Prostate gland (tissue), 2 donors: ENCODE results near the gene PTP4A1. TPM values are rescaled to one million over a fixed set of nuclear protein-coding genes. Genes with fewer than 3 reads are reported as not detected.

ENCODE experiments used
- DNase-seq: peaks from one replicate; pipeline ENCODE4 v3.0.0-alpha.2; 2019; ENCODE audit warnings: low spot score
- H3K27ac ChIP-seq, 2 donors: fragments of 200-600 bp; sonication (generic); 2 replicates each; pipeline ENCODE4 v1.5.1; 2017 to 2019
- H3K27me3 ChIP-seq: fragments of 200-600 bp; sonication (generic); replicated peaks from 2 replicates; pipeline ENCODE4 v1.5.1; 2019; ENCODE audit not compliant: insufficient read depth
- H3K36me3 ChIP-seq, 2 donors: fragments of 200-600 bp; sonication (generic); 1 replicate in 1 of 2; 2 replicates in 1 of 2; pipeline versions ENCODE4 v1.5.1 to v1.8.1; 2017 to 2019
- H3K4me1 ChIP-seq: fragments of 200-600 bp; sonication (generic); replicated peaks from 2 replicates; pipeline ENCODE4 v1.5.1; 2019
- H3K4me3 ChIP-seq, 2 donors: fragments of 200-600 bp; sonication (generic); 2 replicates each; pipeline ENCODE4 v1.5.1; 2017 to 2019
- H3K9me3 ChIP-seq: fragments of 200-600 bp; sonication (generic); 2 replicates; pipeline ENCODE4 v1.5.1; 2017
- POLR2A ChIP-seq: fragments of 450-650 bp; IDR thresholded peaks from one replicate; pipeline ENCODE4 v1.6.1; 2016; ENCODE audit warnings: antibody characterized with exemption, mild to moderate bottlenecking
- POLR2AphosphoS5 ChIP-seq: sonication (generic); formaldehyde crosslinking; IDR thresholded peaks from one replicate; pipeline ENCODE4 v1.6.1; 2017; ENCODE audit warnings: antibody characterized with exemption
- WGBS: methylation state at CpG from one replicate; pipeline ENCODE4 v1.1.5; 2018; 5-methylcytosine and 5-hydroxymethylcytosine counted together
- intact Hi-C: fragments of 100-400 bp; cut with DNase I; formaldehyde crosslinking; loops from one replicate; pipeline ENCODE4 v1.14.2; 2022
- total RNA-seq, 2 donors: library from RNA; depleted of rRNA; stranded (reverse); fragments of >200 nt; gene quantifications; one replicate each; pipeline ENCODE4 v1.1.0, GENCODE V29; 2016
- TF ChIP-seq, protein P1 (sequence below), 4 experiments: fragments of 200-600 bp in 2 of 4; fragments of 450-650 bp in 2 of 4; sonication (generic) in 2 of 4; IDR thresholded peaks; 1 replicate in 3 of 4; 2 replicates in 1 of 4; pipeline ENCODE4 v1.5.1; 2016 to 2019; ENCODE audit warnings: antibody characterized with exemption in 4 of 4, mild to moderate bottlenecking in 2 of 4, moderate library complexity in 2 of 4

PTP4A1 gene
- total RNA-seq, 2 donors from 2014 or later = 25.5 to 29.3 TPM

DNA sequence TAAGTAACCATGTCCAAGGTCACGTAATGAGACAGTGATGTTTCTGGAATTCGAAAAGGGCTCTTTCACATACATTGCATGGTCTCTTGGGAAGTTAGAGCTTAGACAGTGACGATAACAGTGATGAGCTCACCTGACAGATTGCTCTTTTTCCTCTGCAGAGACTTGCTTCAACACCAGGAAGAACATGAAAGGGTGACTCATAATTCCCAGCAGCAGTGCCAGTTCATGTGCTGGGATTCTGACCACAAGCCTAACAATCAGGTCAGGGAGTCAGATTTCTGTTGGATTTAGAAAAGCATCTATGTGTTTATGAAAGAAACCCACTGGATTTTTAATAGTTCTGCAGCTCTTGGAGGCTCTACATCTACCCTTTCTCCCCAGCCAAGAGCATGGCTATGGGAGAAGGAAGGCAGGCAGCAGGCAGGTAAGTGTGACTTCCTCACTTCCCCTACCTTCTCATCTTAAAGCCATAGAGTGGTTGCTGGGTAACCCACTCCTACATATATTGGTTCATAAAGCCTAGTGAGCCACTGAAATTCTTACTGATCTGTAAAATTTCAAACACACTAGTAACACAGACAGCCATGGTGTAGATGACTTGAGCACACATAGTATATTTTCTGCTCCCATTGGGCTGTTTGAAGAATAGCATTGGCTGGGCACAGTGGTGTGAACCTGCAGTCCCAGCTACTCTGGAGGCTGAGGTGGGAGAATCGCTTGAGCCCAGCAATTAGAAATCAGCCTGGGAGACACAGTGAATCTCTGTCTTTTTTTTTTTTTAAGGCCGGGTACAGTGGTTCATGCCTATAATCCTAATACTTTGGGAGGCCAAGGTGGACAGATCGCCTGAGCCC is 44.4 kb upstream of the PTP4A1 start:
- Histone ChIP-seq H3K4me1 (no peaks in the 10 kb centered on the region), H3K36me3 (no peaks in the 10 kb centered on the region), H3K27me3 (no peaks in the 10 kb centered on the region), H3K9me3 (no peaks in the 10 kb centered on the region), H3K4me3 (no peak overlapping the region), H3K27ac (no peak overlapping the region)
- 76% methylated on average over 6 of the region's 6 CpGs for WGBS
- TF ChIP-seq POLR2AphosphoS5 (peak; percentile 83), POLR2A (no peak)
- TF ChIP-seq, protein P1, sequence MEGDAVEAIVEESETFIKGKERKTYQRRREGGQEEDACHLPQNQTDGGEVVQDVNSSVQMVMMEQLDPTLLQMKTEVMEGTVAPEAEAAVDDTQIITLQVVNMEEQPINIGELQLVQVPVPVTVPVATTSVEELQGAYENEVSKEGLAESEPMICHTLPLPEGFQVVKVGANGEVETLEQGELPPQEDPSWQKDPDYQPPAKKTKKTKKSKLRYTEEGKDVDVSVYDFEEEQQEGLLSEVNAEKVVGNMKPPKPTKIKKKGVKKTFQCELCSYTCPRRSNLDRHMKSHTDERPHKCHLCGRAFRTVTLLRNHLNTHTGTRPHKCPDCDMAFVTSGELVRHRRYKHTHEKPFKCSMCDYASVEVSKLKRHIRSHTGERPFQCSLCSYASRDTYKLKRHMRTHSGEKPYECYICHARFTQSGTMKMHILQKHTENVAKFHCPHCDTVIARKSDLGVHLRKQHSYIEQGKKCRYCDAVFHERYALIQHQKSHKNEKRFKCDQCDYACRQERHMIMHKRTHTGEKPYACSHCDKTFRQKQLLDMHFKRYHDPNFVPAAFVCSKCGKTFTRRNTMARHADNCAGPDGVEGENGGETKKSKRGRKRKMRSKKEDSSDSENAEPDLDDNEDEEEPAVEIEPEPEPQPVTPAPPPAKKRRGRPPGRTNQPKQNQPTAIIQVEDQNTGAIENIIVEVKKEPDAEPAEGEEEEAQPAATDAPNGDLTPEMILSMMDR (IDR thresholded peaks at IDR 0.05) = no peak
- intact Hi-C loops = no loop called here
- peak; percentile 77 for DNase-seq

- no peaks in the 10 kb centered on the region for H3K27me3 ChIP-seq
- no peaks in the 10 kb centered on the region for H3K36me3 ChIP-seq
- no peak overlapping the region for H3K4me3 ChIP-seq
- intact Hi-C loops = no loop called here
- 37% methylated on average over 4 of the region's 4 CpGs for WGBS
- TF ChIP-seq, protein P1 (IDR thresholded peaks at IDR 0.05) = no peak
- no peaks in the 10 kb centered on the region for H3K9me3 ChIP-seq
- H3K4me1 ChIP-seq = no peaks in the 10 kb centered on the region
- no peak for DNase-seq
- no peak overlapping the region for H3K27ac ChIP-seq
Observed at GRCh38 chr6:63529498-63529897, 42.8 kb upstream of the PTP4A1 start.

DNA sequence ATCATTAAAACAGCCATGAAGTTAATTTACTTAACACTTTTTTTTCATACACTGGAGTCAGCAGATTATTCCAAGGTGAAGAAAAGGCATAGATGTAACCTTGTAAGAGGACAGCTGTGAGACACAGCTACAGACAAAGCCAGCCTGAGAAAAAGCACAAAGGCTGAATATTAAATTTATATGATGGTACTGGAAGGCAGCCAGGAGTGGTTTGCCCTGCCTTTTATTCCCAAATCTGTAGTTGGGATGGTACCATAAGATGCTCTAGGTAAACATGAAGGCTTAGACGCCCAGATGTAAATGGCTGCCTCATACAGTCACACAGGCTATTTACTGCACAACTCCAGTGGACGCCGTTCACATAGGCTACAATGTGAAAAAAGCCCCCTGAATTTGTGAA is 42.1 kb upstream of the PTP4A1 start:
- Histone ChIP-seq H3K27me3 (no peaks in the 10 kb centered on the region), H3K36me3 (no peaks in the 10 kb centered on the region), H3K4me3 (no peak overlapping the region), H3K4me1 (no peaks in the 10 kb centered on the region), H3K27ac (no peak overlapping the region), H3K9me3 (no peaks in the 10 kb centered on the region)
- 79% methylated on average over 3 of the region's 3 CpGs for WGBS
- intact Hi-C loops = no loop called here
- no peak for TF ChIP-seq POLR2AphosphoS5
- TF ChIP-seq, protein P1 (IDR thresholded peaks at IDR 0.05) = no peak
- no peak for TF ChIP-seq POLR2A
- DNase-seq = no peak

DNA sequence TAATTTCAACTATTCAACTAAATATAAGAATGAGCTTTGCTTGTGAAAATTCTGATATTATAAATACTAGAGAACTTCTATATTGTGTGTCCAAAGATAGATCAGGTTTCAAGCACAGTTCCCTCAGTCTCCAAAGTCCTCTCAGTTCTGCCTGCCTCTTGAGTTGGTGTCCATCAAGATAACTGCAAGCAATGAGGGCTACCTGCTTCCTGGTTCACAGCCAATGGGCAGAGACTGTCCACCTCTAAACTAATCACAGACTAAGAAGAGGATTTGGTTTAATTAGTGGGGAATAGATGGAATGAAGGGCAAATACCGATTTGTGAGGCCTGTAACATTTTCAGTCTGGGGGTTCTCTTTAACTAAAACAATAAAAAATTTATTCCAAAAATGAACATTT is 41.3 kb upstream of the PTP4A1 start:
- WGBS = 97% methylated on average over 1 of the region's 1 CpG
- no peaks in the 10 kb centered on the region for H3K9me3 ChIP-seq
- H3K27me3 ChIP-seq = no peaks in the 10 kb centered on the region
- intact Hi-C loops = no loop called here
- H3K27ac ChIP-seq = no peak overlapping the region
- no peak for DNase-seq
- H3K4me1 ChIP-seq = no peaks in the 10 kb centered on the region
- no peak overlapping the region for H3K4me3 ChIP-seq
- TF ChIP-seq POLR2A (no peak), POLR2AphosphoS5 (no peak)
- TF ChIP-seq, protein P1 (IDR thresholded peaks at IDR 0.05) = no peak
- H3K36me3 ChIP-seq = no peaks in the 10 kb centered on the region

- 96% methylated on average over 3 of the region's 3 CpGs for WGBS
- H3K4me3 ChIP-seq = no peak overlapping the region
- DNase-seq = no peak
- H3K9me3 ChIP-seq = no peaks in the 10 kb centered on the region
- no peaks in the 10 kb centered on the region for H3K27me3 ChIP-seq
- intact Hi-C loops = no loop called here
- TF ChIP-seq, protein P1 (IDR thresholded peaks at IDR 0.05) = no peak
- no peak for TF ChIP-seq POLR2AphosphoS5
- TF ChIP-seq POLR2A = no peak
- no peaks in the 10 kb centered on the region for H3K4me1 ChIP-seq
- H3K36me3 ChIP-seq = no peaks in the 10 kb centered on the region
- H3K27ac ChIP-seq = no peak overlapping the region
Observed at GRCh38 chr6:63533026-63533425, 39.3 kb upstream of the PTP4A1 start.
